CD4-positive, alpha-beta T cell (primary cell): ENCODE results near the gene SRGAP1. TPM values are rescaled to one million over a fixed set of nuclear protein-coding genes. Genes with fewer than 3 reads are reported as not detected.

Experiments used
- ATAC-seq: fragments of 200-7000 bp; cut with Tn5 transposase; one replicate; pipeline ENCODE4 v1.10.0; 2022; ENCODE audit warnings: mild to moderate bottlenecking; ENCODE audit not compliant: poor library complexity
- CTCF ChIA-PET: fragments of 350-600 bp; sonication (Branson Sonifier 250); formaldehyde crosslinking; loops from one replicate; lab custom pipeline; 2021; ENCODE audit warnings: antibody characterized with exemption, inconsistent platforms; lab: Charles Lee
- POLR2A ChIA-PET: fragments of 350-600 bp; sonication (Branson Sonifier 250); formaldehyde crosslinking; loops from one replicate; lab custom pipeline; 2021; ENCODE audit warnings: antibody characterized with exemption, inconsistent platforms; lab: Charles Lee
- DNase-seq, 14 experiments: peaks; one replicate each; pipeline ENCODE4 v3.0.0-alpha.2; 2013 to 2020; ENCODE audit warnings: mixed read lengths in 2 of 14
- H3K27ac ChIP-seq, 2 donors: one replicate each; pipeline versions ENCODE4 v1.5.1 to v1.7.0; 2013; ENCODE audit warnings: low read length in 2 of 2, low read depth in 1 of 2, mild to moderate bottlenecking in 1 of 2
- H3K27me3 ChIP-seq, 2 experiments: 1 replicate in 1 of 2; 2 replicates in 1 of 2; pipeline versions ENCODE4 v1.6.1 to v1.7.0; 2013; ENCODE audit warnings: low read length in 2 of 2, control low read depth in 1 of 2, mild to moderate bottlenecking in 1 of 2, moderate library complexity in 1 of 2; ENCODE audit not compliant: insufficient read depth in 2 of 2, control insufficient read depth in 1 of 2
- H3K36me3 ChIP-seq: one replicate; pipeline ENCODE4 v1.6.1; 2013; ENCODE audit warnings: low read length, control low read depth; ENCODE audit not compliant: insufficient read depth
- H3K4me1 ChIP-seq: one replicate; pipeline ENCODE4 v1.6.1; 2013; ENCODE audit warnings: low read length, control low read depth; ENCODE audit not compliant: insufficient read depth
- H3K4me3 ChIP-seq: one replicate; pipeline ENCODE4 v1.5.1; 2013; ENCODE audit warnings: mild to moderate bottlenecking, low read length, moderate library complexity
- H3K9me3 ChIP-seq, 2 experiments: 1 replicate in 1 of 2; 2 replicates in 1 of 2; pipeline versions ENCODE4 v1.6.1 to v1.7.0; 2013; ENCODE audit warnings: low read length in 2 of 2, mild to moderate bottlenecking in 2 of 2, control low read depth in 1 of 2, moderate library complexity in 1 of 2; ENCODE audit not compliant: control insufficient read depth in 1 of 2, insufficient read depth in 1 of 2
- H3K27ac Mint-ChIP-seq: one replicate; pipeline ENCODE4 v1.8.0; 2020; ENCODE audit warnings: mixed read lengths
- H3K27me3 Mint-ChIP-seq: one replicate; pipeline ENCODE4 v1.8.0; 2021; ENCODE audit warnings: mixed read lengths
- H3K36me3 Mint-ChIP-seq: one replicate; pipeline ENCODE4 v1.8.0; 2021; ENCODE audit warnings: low read depth, mixed read lengths
- H3K4me1 Mint-ChIP-seq: one replicate; pipeline ENCODE4 v1.8.0; 2021; ENCODE audit warnings: low read depth, mixed read lengths
- H3K4me3 Mint-ChIP-seq: one replicate; pipeline ENCODE4 v1.8.0; 2020; ENCODE audit warnings: mild to moderate bottlenecking, mixed read lengths
- H3K9me3 Mint-ChIP-seq: one replicate; pipeline ENCODE4 v1.8.0; 2020; ENCODE audit warnings: mixed read lengths
- CTCF ChIP-seq: fragments of 200-600 bp; IDR thresholded peaks from one replicate; pipeline ENCODE4 v1.8.0; 2022; ENCODE audit warnings: antibody characterized with exemption, mild to moderate bottlenecking
- intact Hi-C, 2 experiments: fragments of 100-400 bp; cut with DNase I in 1 of 2; cut with micrococcal nuclease in 1 of 2; formaldehyde crosslinking; loops; one replicate each; pipeline versions ENCODE4 v1.15.1 to v1.9.0; 2023 to 2025; cut with DNase I, micrococcal nuclease
- total RNA-seq, 174 experiments: library from RNA in 2 of 174; stranded (reverse) in 2 of 174; gene quantifications; one replicate each; pipeline ENCODE4 v1.2.3 and lab custom pipeline; 2021 to 2026

Gene SRGAP1
- total RNA-seq, 2 experiments from 2014 or later = 0.03 TPM; not detected in 1

GRCh38 chr12:64142784-64143183, 298.3 kb downstream of the SRGAP1 start:
- H3K36me3 Mint-ChIP-seq = peaks cover 5% of the 10 kb centered on the region
- CTCF ChIA-PET = no interaction called here
- ATAC-seq (no peak), DNase-seq (no peak)
- no peaks in the 10 kb centered on the region for H3K27me3 ChIP-seq
- no peaks in the 10 kb centered on the region for H3K36me3 ChIP-seq
- H3K4me3 Mint-ChIP-seq = no peak overlapping the region
- POLR2A ChIA-PET = no interaction called here
- peaks cover 6% of the 10 kb centered on the region for H3K4me1 Mint-ChIP-seq
- H3K9me3 Mint-ChIP-seq = peaks cover 2% of the 10 kb centered on the region
- no peaks in the 10 kb centered on the region for H3K4me1 ChIP-seq
- H3K27ac ChIP-seq = no peak overlapping the region
- H3K4me3 ChIP-seq = no peak overlapping the region
- no peaks in the 10 kb centered on the region for H3K27me3 Mint-ChIP-seq
- no peaks in the 10 kb centered on the region for H3K9me3 ChIP-seq
- TF ChIP-seq CTCF = no peak
- intact Hi-C loops = no loop called here
- no peak overlapping the region for H3K27ac Mint-ChIP-seq

DNA sequence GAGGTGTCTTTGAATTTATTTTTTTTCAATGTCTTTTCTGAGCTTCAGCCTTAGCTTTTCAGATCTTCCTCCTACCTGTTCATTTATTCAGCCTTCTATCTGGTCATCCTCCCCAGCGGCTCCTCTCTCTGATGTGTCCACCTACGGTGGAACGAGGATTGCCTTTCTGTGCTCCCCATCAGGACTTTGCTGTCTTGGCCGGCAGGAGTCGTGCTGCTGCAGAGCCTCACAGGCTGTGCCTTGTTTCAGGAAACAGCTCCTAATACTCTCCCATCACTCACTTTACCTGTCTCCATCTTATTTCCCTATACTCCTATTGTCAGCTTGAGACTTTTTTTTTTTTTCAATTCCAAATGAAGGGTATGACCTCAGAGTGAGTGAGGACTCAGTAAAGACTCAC, 300.7 kb downstream of the SRGAP1 start:
- Mint-ChIP-seq H3K27me3 (no peaks in the 10 kb centered on the region), H3K27ac (no peak overlapping the region), H3K4me3 (no peak overlapping the region), H3K36me3 (peaks cover 6% of the 10 kb centered on the region), H3K9me3 (no peaks in the 10 kb centered on the region), H3K4me1 (peaks cover 6% of the 10 kb centered on the region)
- no peak for TF ChIP-seq CTCF
- intact Hi-C loops = no loop called here
- DNase-seq (no peak), ATAC-seq (no peak)
- no peaks in the 10 kb centered on the region for H3K27me3 ChIP-seq
- no peak overlapping the region for H3K4me3 ChIP-seq
- POLR2A ChIA-PET = no interaction called here
- H3K27ac ChIP-seq = no peak overlapping the region
- no peaks in the 10 kb centered on the region for H3K9me3 ChIP-seq
- no peaks in the 10 kb centered on the region for H3K36me3 ChIP-seq
- H3K4me1 ChIP-seq = no peaks in the 10 kb centered on the region
- CTCF ChIA-PET = no interaction called here

DNA sequence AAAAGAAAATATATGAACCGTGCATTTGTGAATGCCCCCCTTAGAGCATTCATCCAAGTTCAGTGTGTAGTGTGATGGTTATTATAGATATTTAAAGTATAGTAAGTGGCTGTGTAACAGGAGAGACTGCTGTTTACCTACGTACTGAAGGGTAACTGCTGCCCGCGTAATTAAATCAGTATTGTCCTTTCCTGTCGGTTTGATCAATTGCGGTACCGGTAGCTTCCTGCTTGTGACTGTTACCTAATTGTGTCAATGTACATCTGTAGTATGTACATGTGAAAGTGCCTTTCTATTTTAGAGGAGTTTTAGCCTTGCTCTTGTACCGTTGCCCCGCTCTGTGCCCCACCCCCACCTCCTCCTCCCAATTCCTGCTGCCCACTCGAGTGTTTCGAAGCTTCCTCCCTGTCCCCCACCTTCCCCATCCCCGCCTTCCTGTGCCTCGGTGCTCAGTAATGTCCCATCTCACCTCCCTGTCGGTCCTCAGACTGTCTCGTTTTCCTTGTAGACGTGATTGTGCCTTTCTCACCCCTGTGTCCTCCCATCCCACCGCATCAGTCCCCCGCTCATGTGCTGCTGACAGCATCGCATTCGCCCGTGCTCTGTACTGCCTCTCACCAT, 302.6 kb downstream of the SRGAP1 start:
- H3K27me3 ChIP-seq = no peaks in the 10 kb centered on the region
- intact Hi-C loops = no loop called here
- H3K27me3 Mint-ChIP-seq = no peaks in the 10 kb centered on the region
- H3K36me3 Mint-ChIP-seq = peaks cover 10% of the 10 kb centered on the region
- H3K9me3 ChIP-seq = no peaks in the 10 kb centered on the region
- H3K4me3 ChIP-seq = no peak overlapping the region
- ChIA-PET CTCF (no interaction called here), POLR2A (no interaction called here)
- no peak overlapping the region for H3K27ac ChIP-seq
- TF ChIP-seq CTCF = no peak
- H3K4me3 Mint-ChIP-seq = no peak overlapping the region
- DNase-seq = no peak
- no peak overlapping the region for H3K27ac Mint-ChIP-seq
- H3K36me3 ChIP-seq = no peaks in the 10 kb centered on the region
- no peak for ATAC-seq
- peaks cover 6% of the 10 kb centered on the region for H3K4me1 Mint-ChIP-seq
- peaks cover 3% of the 10 kb centered on the region for H3K9me3 Mint-ChIP-seq
- no peaks in the 10 kb centered on the region for H3K4me1 ChIP-seq
